Measurements from ENCODE around the gene C12orf60. TPM values are rescaled to one million over a fixed set of nuclear protein-coding genes. Genes with fewer than 3 reads are reported as not detected.
A peak's percentile ranks its signal among the peaks of the same experiment; 100 is the strongest.

The C12orf60 gene
- total RNA-seq, 1 donor from 2014 or later = 2.8 TPM

- peak overlapping the region; percentile 98 for H3K27ac Mint-ChIP-seq
- peaks cover 54% of the 10 kb centered on the region for H3K4me1 Mint-ChIP-seq (ENCODE audit: low read depth)
- H3K27me3 Mint-ChIP-seq (ENCODE audit: low read depth) = no peaks in the 10 kb centered on the region
- peak; percentile 93 for DNase-seq (ENCODE audit: low spot score)
- H3K9me3 Mint-ChIP-seq = peaks cover 11% of the 10 kb centered on the region
- H3K36me3 Mint-ChIP-seq (ENCODE audit: low read depth) = peaks cover 42% of the 10 kb centered on the region
- H3K4me3 Mint-ChIP-seq (ENCODE audit: low read depth) = peak overlapping the region; percentile 95
- intact Hi-C loops (cut with micrococcal nuclease) = loop anchor here (1.0 to 5.0 kb wide), 8 partner anchors 178 to 1668 kb away; partner anchors contain the start of genes ARHGDIB, GSG1 and STRAP
Measured at GRCh38 chr12:14770496-14771461, 32.7 kb upstream of the C12orf60 start.

DNA sequence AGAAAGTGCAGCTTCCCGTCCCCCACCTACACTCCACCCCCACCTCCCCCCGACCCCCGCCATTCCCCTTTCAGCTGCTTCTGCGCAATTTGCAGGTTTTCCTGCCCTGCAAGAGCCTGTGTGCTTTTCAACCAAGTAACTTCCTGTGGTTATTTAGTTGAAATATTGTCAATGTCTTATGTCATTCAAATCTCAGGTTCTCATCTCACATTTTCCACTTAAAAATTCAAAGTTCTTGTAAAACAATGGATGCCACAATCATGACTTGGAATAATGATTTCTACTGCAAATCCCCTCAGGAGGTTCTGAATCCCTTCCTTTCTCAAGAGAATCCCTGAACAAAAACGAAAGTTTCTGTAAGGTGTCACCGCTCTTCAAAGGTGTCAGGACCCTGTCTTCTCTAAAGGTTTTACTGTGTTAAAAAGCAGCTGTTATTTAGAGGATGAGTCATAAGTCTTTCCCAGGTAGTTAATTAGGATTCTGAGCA lies 31.8 kb upstream of the C12orf60 start:
- Mint-ChIP-seq H3K36me3 (ENCODE audit: low read depth) (peaks cover 33% of the 10 kb centered on the region), H3K9me3 (peaks cover 4% of the 10 kb centered on the region), H3K4me3 (ENCODE audit: low read depth) (peak overlapping the region; percentile 95), H3K4me1 (ENCODE audit: low read depth) (peaks cover 59% of the 10 kb centered on the region), H3K27ac (peak overlapping the region; percentile 98), H3K27me3 (ENCODE audit: low read depth) (no peaks in the 10 kb centered on the region)
- intact Hi-C loops (cut with micrococcal nuclease) = loop anchor here (1.0 to 5.0 kb wide), 8 partner anchors 177 to 1669 kb away; partner anchors contain the start of genes ARHGDIB, GSG1 and STRAP
- no peak for DNase-seq (ENCODE audit: low spot score)

DNA sequence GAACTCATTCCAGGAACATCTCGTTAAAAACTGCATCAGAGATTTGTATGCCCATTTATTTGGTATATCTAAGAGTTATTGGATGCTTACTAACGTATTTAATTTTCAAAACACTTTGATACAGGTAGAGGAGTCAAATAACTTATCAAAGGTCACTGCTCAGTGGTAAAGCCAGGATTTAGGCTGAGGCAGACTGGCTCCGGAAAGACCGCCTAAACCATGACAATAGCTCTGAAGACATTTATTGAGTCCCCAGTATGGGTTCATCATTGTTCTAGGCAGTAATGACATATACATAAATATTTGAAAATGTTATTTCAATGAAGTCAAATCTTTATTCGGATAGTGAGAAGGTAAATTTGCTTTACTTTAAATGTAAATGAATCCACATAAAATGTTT lies 30.5 kb upstream of the C12orf60 start:
- no peak for DNase-seq (ENCODE audit: low spot score)
- intact Hi-C loops (cut with micrococcal nuclease) = loop anchor here (5.0 kb wide), 5 partner anchors 386 to 1671 kb away; partner anchors contain the start of genes GSG1 and STRAP
- no peak overlapping the region for H3K27ac Mint-ChIP-seq
- H3K4me1 Mint-ChIP-seq (ENCODE audit: low read depth) = peaks cover 51% of the 10 kb centered on the region
- peaks cover 21% of the 10 kb centered on the region for H3K36me3 Mint-ChIP-seq (ENCODE audit: low read depth)
- H3K4me3 Mint-ChIP-seq (ENCODE audit: low read depth) = peak overlapping the region; percentile 98
- H3K9me3 Mint-ChIP-seq = no peaks in the 10 kb centered on the region
- H3K27me3 Mint-ChIP-seq (ENCODE audit: low read depth) = no peaks in the 10 kb centered on the region

- Mint-ChIP-seq H3K36me3 (ENCODE audit: low read depth) (peaks cover 17% of the 10 kb centered on the region), H3K4me1 (ENCODE audit: low read depth) (peaks cover 49% of the 10 kb centered on the region), H3K9me3 (no peaks in the 10 kb centered on the region), H3K27me3 (ENCODE audit: low read depth) (no peaks in the 10 kb centered on the region), H3K4me3 (ENCODE audit: low read depth) (peak overlapping the region; percentile 98), H3K27ac (peak overlapping the region; percentile 98)
- intact Hi-C loops (cut with micrococcal nuclease) = loop anchor here (1.0 to 5.0 kb wide), 7 partner anchors 30 to 1671 kb away; partner anchors contain the start of genes C12orf60, GSG1, STRAP and WBP11
- no peak for DNase-seq (ENCODE audit: low spot score)
Measured at GRCh38 chr12:14773685-14774073, 29.8 kb upstream of the C12orf60 start.

GRCh38 chr12:14774074-14774905 lies 29.2 kb upstream of the C12orf60 start:
- H3K27me3 Mint-ChIP-seq (ENCODE audit: low read depth) = no peaks in the 10 kb centered on the region
- H3K36me3 Mint-ChIP-seq (ENCODE audit: low read depth) = peaks cover 12% of the 10 kb centered on the region
- intact Hi-C loops (cut with micrococcal nuclease) = loop anchor here (1.0 to 5.0 kb wide), 7 partner anchors 29 to 1672 kb away; partner anchors contain the start of genes C12orf60, GSG1, STRAP and WBP11
- peak overlapping the region; percentile 98 for H3K4me3 Mint-ChIP-seq (ENCODE audit: low read depth)
- H3K9me3 Mint-ChIP-seq = no peaks in the 10 kb centered on the region
- peaks cover 45% of the 10 kb centered on the region for H3K4me1 Mint-ChIP-seq (ENCODE audit: low read depth)
- H3K27ac Mint-ChIP-seq = peak overlapping the region; percentile 98
- DNase-seq (ENCODE audit: low spot score) = peak; percentile 93

- Mint-ChIP-seq H3K36me3 (ENCODE audit: low read depth) (peaks cover 6% of the 10 kb centered on the region), H3K4me3 (ENCODE audit: low read depth) (peak overlapping the region; percentile 98), H3K9me3 (no peaks in the 10 kb centered on the region), H3K27ac (peak overlapping the region; percentile 98), H3K27me3 (ENCODE audit: low read depth) (no peaks in the 10 kb centered on the region), H3K4me1 (ENCODE audit: low read depth) (peaks cover 45% of the 10 kb centered on the region)
- peak; percentile 25 for DNase-seq (ENCODE audit: low spot score)
- intact Hi-C loops (cut with micrococcal nuclease) = loop anchor here (1.0 to 5.0 kb wide), 7 partner anchors 28 to 1673 kb away; partner anchors contain the start of genes C12orf60, GSG1, STRAP and WBP11
Measured at GRCh38 chr12:14774906-14775635, 28.4 kb upstream of the C12orf60 start.

DNA sequence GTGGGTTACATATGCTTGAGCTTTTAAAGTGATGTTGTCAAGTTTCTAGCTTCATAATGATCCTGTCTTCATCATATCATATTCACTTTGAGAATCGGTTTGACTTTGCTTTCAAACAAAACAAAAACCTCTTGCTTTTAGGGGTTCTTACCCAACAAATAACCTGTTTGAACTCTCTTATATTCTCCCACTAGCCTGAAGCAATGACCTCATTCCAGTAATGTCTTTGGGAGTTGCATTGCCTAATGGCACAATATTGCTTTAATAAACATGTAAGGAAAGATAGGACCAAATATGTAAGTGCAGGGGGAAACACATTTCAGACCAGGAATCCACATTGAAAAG lies 27.9 kb upstream of the C12orf60 start:
- Mint-ChIP-seq H3K27ac (peak overlapping the region; percentile 98), H3K4me3 (ENCODE audit: low read depth) (peak overlapping the region; percentile 98), H3K4me1 (ENCODE audit: low read depth) (peaks cover 50% of the 10 kb centered on the region), H3K36me3 (ENCODE audit: low read depth) (peaks cover under 1% of the 10 kb centered on the region), H3K9me3 (no peaks in the 10 kb centered on the region), H3K27me3 (ENCODE audit: low read depth) (no peaks in the 10 kb centered on the region)
- intact Hi-C loops (cut with micrococcal nuclease) = no loop called here
- no peak for DNase-seq (ENCODE audit: low spot score)

GRCh38 chr12:14776236-14776961 lies 27.1 kb upstream of the C12orf60 start:
- H3K27me3 Mint-ChIP-seq (ENCODE audit: low read depth) = no peaks in the 10 kb centered on the region
- no peak for DNase-seq (ENCODE audit: low spot score)
- H3K27ac Mint-ChIP-seq = no peak overlapping the region
- intact Hi-C loops (cut with micrococcal nuclease) = no loop called here
- peaks cover 49% of the 10 kb centered on the region for H3K4me1 Mint-ChIP-seq (ENCODE audit: low read depth)
- H3K36me3 Mint-ChIP-seq (ENCODE audit: low read depth) = no peaks in the 10 kb centered on the region
- H3K9me3 Mint-ChIP-seq = no peaks in the 10 kb centered on the region
- H3K4me3 Mint-ChIP-seq (ENCODE audit: low read depth) = peak overlapping the region; percentile 98

DNA sequence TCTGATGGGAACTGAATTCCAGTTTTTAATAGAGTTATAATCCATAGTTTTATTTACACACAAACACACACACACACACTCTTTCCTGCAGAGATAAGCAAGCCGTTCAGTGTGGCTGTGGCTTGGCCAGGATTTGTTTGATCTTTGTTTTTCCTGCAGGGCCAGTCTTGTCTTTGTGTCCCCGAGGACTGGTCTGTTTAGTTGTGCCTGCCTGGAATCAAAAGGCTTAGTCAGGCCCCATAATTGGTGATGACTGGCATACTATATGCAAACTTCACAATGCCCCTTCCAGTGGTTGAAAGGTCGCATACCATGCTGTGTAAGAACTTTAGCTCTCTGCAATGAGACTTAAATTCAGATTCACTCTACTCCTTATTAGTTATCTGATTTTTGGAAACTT lies 26.2 kb upstream of the C12orf60 start:
- Mint-ChIP-seq H3K27ac (no peak overlapping the region), H3K27me3 (ENCODE audit: low read depth) (no peaks in the 10 kb centered on the region), H3K9me3 (no peaks in the 10 kb centered on the region), H3K36me3 (ENCODE audit: low read depth) (no peaks in the 10 kb centered on the region), H3K4me1 (ENCODE audit: low read depth) (peaks cover 42% of the 10 kb centered on the region), H3K4me3 (ENCODE audit: low read depth) (no peak overlapping the region)
- intact Hi-C loops (cut with micrococcal nuclease) = no loop called here
- no peak for DNase-seq (ENCODE audit: low spot score)

GRCh38 chr12:14779834-14780233 lies 23.6 kb upstream of the C12orf60 start:
- no peaks in the 10 kb centered on the region for H3K27me3 Mint-ChIP-seq (ENCODE audit: low read depth)
- no peaks in the 10 kb centered on the region for H3K9me3 Mint-ChIP-seq
- H3K4me3 Mint-ChIP-seq (ENCODE audit: low read depth) = no peak overlapping the region
- H3K27ac Mint-ChIP-seq = no peak overlapping the region
- intact Hi-C loops (cut with micrococcal nuclease) = no loop called here
- no peak for DNase-seq (ENCODE audit: low spot score)
- peaks cover 27% of the 10 kb centered on the region for H3K4me1 Mint-ChIP-seq (ENCODE audit: low read depth)
- peaks cover 11% of the 10 kb centered on the region for H3K36me3 Mint-ChIP-seq (ENCODE audit: low read depth)

GRCh38 chr12:14780859-14781258 lies 22.6 kb upstream of the C12orf60 start:
- intact Hi-C loops (cut with micrococcal nuclease) = no loop called here
- H3K4me3 Mint-ChIP-seq (ENCODE audit: low read depth) = no peak overlapping the region

More at GRCh38 chr12:14780859-14781258, 22.6 kb upstream of the C12orf60 start:
- H3K36me3 Mint-ChIP-seq (ENCODE audit: low read depth) = peaks cover 20% of the 10 kb centered on the region
- no peaks in the 10 kb centered on the region for H3K9me3 Mint-ChIP-seq
- H3K4me1 Mint-ChIP-seq (ENCODE audit: low read depth) = peaks cover 19% of the 10 kb centered on the region
- DNase-seq (ENCODE audit: low spot score) = no peak
- H3K27ac Mint-ChIP-seq = no peak overlapping the region
- H3K27me3 Mint-ChIP-seq (ENCODE audit: low read depth) = no peaks in the 10 kb centered on the region
